ENCODE measurements around the gene TTC28. TPM values are rescaled to one million over a fixed set of nuclear protein-coding genes. Genes with fewer than 3 reads are reported as not detected.

Gene TTC28
- total RNA-seq, 1 donor: 55.8 TPM

DNA sequence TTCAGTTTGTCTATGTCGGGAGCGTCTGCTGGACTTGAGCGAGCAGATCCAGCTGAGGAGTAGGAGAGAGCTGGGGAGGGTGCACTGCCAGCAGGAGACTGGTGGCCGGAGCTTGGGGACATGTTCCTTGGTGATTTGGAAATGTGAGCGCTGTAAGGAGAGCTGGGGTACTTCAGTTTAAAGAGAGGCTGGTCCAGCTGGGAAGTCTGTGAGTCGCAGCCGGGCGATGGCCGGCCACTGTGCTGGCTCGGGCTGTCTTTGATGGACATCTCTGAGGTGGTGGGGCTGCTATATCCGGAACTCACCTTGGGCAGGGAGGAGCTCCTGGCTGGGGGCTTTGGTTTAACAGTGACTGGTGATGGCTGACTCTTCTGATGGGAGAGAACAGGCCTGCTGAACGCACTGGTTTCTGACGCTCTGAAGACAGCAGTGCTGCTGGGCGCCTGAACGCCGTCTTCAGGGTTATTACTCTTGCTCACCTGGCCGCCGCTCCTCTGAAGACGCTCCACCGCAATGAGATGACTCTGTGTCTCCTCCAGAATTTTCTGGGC is 696.9 kb downstream of the TTC28 start:
- DNase-seq (ENCODE audit: low read depth): no peak
- TF ChIP-seq, protein P1, sequence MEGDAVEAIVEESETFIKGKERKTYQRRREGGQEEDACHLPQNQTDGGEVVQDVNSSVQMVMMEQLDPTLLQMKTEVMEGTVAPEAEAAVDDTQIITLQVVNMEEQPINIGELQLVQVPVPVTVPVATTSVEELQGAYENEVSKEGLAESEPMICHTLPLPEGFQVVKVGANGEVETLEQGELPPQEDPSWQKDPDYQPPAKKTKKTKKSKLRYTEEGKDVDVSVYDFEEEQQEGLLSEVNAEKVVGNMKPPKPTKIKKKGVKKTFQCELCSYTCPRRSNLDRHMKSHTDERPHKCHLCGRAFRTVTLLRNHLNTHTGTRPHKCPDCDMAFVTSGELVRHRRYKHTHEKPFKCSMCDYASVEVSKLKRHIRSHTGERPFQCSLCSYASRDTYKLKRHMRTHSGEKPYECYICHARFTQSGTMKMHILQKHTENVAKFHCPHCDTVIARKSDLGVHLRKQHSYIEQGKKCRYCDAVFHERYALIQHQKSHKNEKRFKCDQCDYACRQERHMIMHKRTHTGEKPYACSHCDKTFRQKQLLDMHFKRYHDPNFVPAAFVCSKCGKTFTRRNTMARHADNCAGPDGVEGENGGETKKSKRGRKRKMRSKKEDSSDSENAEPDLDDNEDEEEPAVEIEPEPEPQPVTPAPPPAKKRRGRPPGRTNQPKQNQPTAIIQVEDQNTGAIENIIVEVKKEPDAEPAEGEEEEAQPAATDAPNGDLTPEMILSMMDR (IDR thresholded peaks at IDR 0.05; ENCODE audit: insufficient read depth, low read length): no peak
- H3K4me3 ChIP-seq (ENCODE audit: low read depth, low read length): no peak overlapping the region

DNA sequence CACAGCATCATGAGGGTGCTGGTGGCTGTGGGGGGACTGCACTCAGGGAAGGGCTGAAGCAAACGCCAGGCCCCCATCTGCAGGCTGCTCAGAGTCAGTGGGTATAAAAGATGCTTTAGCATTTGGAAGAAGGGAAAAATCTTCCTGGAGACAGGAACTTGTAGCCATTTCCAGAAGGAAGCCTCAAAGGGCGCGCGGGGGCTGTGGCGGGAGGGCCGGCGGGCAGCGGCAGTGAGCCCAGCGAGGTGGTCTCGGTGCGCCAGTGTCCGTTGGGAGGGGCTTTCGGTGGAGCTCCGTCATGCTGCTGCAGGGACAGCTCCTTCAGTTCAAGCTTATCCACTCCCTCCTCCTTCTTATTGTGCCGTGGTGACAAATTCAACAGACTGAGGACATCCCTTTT is 697.5 kb downstream of the TTC28 start:
- TF ChIP-seq, protein P1 (IDR thresholded peaks at IDR 0.05; ENCODE audit: insufficient read depth, low read length): no peak
- no peak for DNase-seq (ENCODE audit: low read depth)
- no peak overlapping the region for H3K4me3 ChIP-seq (ENCODE audit: low read depth, low read length)

DNA sequence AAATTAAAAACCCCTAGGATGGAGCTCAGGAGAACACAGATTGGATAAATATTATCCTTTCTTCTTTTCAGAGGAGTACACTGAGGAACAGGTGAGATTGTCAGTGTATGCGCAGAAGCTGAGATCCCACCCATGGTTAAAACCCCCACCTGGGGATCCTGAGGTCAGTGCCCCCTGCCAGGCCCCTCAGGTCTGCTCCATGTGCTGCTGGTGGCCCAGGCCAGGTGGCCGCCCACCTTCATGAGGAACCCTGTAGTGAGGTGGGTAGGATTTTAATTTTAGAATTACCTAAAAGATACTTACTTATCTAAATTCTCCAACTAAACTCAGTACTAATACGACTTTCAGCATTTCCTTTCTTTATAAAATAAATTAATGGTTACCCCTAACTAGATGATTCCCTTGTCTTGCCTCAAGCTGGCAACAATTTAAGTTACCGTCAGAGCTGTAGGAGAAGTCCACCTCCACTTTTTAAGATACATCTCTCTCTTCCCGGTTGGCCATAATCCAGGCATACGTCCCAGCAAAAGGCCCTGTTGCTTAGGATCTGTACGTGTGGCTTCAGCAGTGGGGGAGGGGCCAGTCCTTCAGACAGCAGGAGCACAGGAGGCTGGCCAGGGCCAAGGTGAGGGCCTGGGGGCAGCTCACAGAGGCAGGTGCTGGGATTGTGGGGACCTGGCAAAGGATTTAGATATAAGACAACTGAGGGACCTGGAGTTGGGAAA is 699.1 kb downstream of the TTC28 start:
- no peak for DNase-seq (ENCODE audit: low read depth)
- TF ChIP-seq, protein P1 (IDR thresholded peaks at IDR 0.05; ENCODE audit: insufficient read depth, low read length): no peak
- no peak overlapping the region for H3K4me3 ChIP-seq (ENCODE audit: low read depth, low read length)

DNA sequence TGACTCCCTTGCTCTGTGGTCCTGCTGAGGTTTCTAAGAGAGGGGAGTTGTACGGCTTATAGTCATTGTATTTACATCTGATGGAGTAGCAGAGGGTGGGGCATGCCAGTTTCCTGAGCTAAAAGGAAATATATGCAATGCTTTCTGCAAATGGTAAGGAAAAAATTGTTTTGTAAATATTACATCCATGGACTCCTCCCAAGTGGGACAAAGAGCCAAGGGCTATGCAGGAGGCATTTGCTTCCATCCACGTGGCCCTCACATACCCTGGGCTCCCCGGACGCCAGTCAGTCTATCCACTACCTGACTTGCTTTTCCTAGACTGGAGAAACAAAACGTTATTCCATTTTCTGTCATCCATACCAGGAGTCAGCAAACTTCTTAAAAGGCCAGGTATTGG is 700.8 kb downstream of the TTC28 start:
- no peak for DNase-seq (ENCODE audit: low read depth)
- H3K4me3 ChIP-seq (ENCODE audit: low read depth, low read length): no peak overlapping the region
- TF ChIP-seq, protein P1 (IDR thresholded peaks at IDR 0.05; ENCODE audit: insufficient read depth, low read length): no peak

DNA sequence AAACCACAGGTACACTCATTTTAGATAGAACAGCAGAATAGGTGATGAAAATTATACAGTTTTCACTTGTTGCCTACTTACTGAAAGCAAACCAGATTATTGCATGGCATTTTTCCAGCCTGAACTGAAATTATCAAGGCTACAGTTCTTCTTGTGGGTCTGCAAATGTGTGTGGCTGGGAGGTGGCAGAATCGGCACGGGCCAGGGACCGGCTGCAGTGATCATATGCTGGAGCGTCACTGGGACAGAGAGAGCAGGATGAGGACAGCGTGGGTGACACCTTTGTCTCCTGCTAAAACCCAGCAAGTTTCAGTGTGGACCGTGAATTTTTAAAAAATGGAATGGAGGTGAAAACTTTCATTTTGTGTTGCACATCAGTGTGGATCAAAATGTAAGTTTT is 701.3 kb downstream of the TTC28 start:
- no peak for DNase-seq (ENCODE audit: low read depth)
- TF ChIP-seq, protein P1 (IDR thresholded peaks at IDR 0.05; ENCODE audit: insufficient read depth, low read length): no peak
- no peak overlapping the region for H3K4me3 ChIP-seq (ENCODE audit: low read depth, low read length)

DNA sequence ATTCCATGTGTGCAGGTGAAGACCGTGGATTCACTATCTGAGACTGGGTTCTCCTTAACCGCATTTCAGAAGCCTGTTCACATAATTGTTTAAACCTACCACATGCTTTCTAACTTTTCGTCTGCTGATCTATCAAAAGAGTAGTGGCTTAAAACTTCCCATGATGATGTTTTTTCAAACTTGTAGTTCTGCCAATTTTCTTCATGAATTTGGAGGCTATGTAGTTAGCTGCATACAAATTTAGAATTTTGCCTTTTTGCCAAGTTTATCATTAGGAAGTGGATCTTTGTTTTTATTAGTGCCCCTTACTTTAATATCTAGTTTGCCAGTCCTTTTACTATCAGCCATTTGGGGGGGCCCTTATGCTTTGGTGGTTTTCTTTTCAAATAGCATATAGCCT is 703.1 kb downstream of the TTC28 start:
- no peak overlapping the region for H3K4me3 ChIP-seq (ENCODE audit: low read depth, low read length)
- TF ChIP-seq, protein P1 (IDR thresholded peaks at IDR 0.05; ENCODE audit: insufficient read depth, low read length): no peak
- DNase-seq (ENCODE audit: low read depth): no peak

Measured in fibroblast of the aortic adventitia (primary cell).